H1 (cell line): ENCODE results near the gene ATP6V1E1. TPM values are rescaled to one million over a fixed set of nuclear protein-coding genes. Genes with fewer than 3 reads are reported as not detected.

Experiments
- CTCF ChIA-PET: fragments of 300-600 bp; sonication (Branson Sonifier 250); formaldehyde crosslinking; loops from one replicate; lab custom pipeline; 2021; ENCODE audit not compliant: partially characterized antibody; lab: Charles Lee
- POLR2A ChIA-PET: fragments of 300-600 bp; sonication (Branson Sonifier 250); formaldehyde crosslinking; loops from one replicate; lab custom pipeline; 2021; ENCODE audit warnings: inconsistent platforms; ENCODE audit not compliant: partially characterized antibody; lab: Charles Lee
- DNase-seq, 2 experiments: peaks; one replicate each; pipeline versions ENCODE4 v3.0.0 to v3.0.0-alpha.2; 2010 to 2022; ENCODE audit warnings: low spot score in 2 of 2, low read depth in 1 of 2, mixed read lengths in 1 of 2
- FAIRE-seq: peaks from 2 replicates; lab custom pipeline; 2011; peaks lifted over from hg19 to GRCh38; lab: Jason Lieb, UNC
- H2AFZ ChIP-seq: 2 replicates; pipeline ENCODE4 v1.8.1; 2012; ENCODE audit warnings: low read length, inconsistent platforms
- H2AK5ac ChIP-seq: 2 replicates; pipeline ENCODE4 v1.6.1; 2013; ENCODE audit warnings: low read depth, low read length
- H2BK120ac ChIP-seq: replicated peaks from 2 replicates; pipeline ENCODE3; 2013; ENCODE audit warnings: low read depth, low read length, inconsistent platforms
- H2BK12ac ChIP-seq: 2 replicates; pipeline ENCODE4 v1.6.1; 2013; ENCODE audit warnings: low read depth, low read length
- H2BK15ac ChIP-seq: 2 replicates; pipeline ENCODE4 v1.6.1; 2013; ENCODE audit warnings: low read length
- H2BK20ac ChIP-seq: 2 replicates; pipeline ENCODE4 v1.6.1; 2013; ENCODE audit warnings: low read length
- H2BK5ac ChIP-seq: 2 replicates; pipeline ENCODE4 v1.6.1; 2013; ENCODE audit warnings: low read depth, low read length
- H3K14ac ChIP-seq: 2 replicates; pipeline ENCODE4 v1.6.1; 2013; ENCODE audit warnings: inconsistent platforms; ENCODE audit not compliant: insufficient read length
- H3K18ac ChIP-seq: 2 replicates; pipeline ENCODE4 v1.6.1; 2013; ENCODE audit warnings: low read length; ENCODE audit errors: extremely low read depth
- H3K23ac ChIP-seq: 2 replicates; pipeline ENCODE4 v1.6.1; 2013; ENCODE audit warnings: inconsistent platforms; ENCODE audit not compliant: insufficient read length
- H3K23me2 ChIP-seq: 2 replicates; pipeline ENCODE4 v1.6.1; 2013; ENCODE audit warnings: low read depth, low read length
- H3K27ac ChIP-seq: 2 replicates; pipeline ENCODE4 v1.6.1; 2011; ENCODE audit warnings: low read depth, low read length, inconsistent platforms
- H3K27me3 ChIP-seq, 4 experiments: replicated peaks in 1 of 4; 1 replicate in 1 of 4; 2 replicates in 3 of 4; pipeline versions ENCODE4 v1.6.1 to v1.8.1; 2011 to 2013; ENCODE audit warnings: low read length in 3 of 4, mild to moderate bottlenecking in 3 of 4, inconsistent platforms in 2 of 4, mixed read lengths in 2 of 4, moderate library complexity in 1 of 4; ENCODE audit not compliant: control insufficient read depth in 3 of 4, insufficient read depth in 3 of 4; ENCODE audit errors: extremely low read depth in 1 of 4
- H3K36me3 ChIP-seq, 4 experiments: 2 replicates each; pipeline versions ENCODE4 v1.6.1 to v1.8.1; 2011 to 2013; ENCODE audit warnings: mild to moderate bottlenecking in 4 of 4, low read length in 3 of 4, moderate library complexity in 2 of 4, control low read depth in 1 of 4, inconsistent platforms in 1 of 4; ENCODE audit not compliant: insufficient read depth in 4 of 4, control insufficient read depth in 2 of 4
- H3K4ac ChIP-seq: replicated peaks from 2 replicates; pipeline ENCODE3; 2013; ENCODE audit warnings: low read length, low read depth, mixed read lengths, inconsistent platforms; ENCODE audit not compliant: insufficient read length
- H3K4me1 ChIP-seq, 4 experiments: replicated peaks in 1 of 4; 1 replicate in 1 of 4; 2 replicates in 3 of 4; pipeline versions ENCODE4 v1.6.1 to v1.8.1; 2011 to 2013; ENCODE audit warnings: low read length in 3 of 4, inconsistent platforms in 2 of 4, mixed read lengths in 1 of 4; ENCODE audit not compliant: insufficient read depth in 4 of 4, control insufficient read depth in 3 of 4
- H3K4me2 ChIP-seq, 2 experiments: 2 replicates each; pipeline versions ENCODE4 v1.6.1 to v1.8.1; 2011 to 2013; ENCODE audit warnings: low read depth in 2 of 2, low read length in 2 of 2, control low read depth in 1 of 2, inconsistent platforms in 1 of 2, mild to moderate bottlenecking in 1 of 2; ENCODE audit not compliant: insufficient read depth in 1 of 2
- H3K4me3 ChIP-seq, 4 experiments: fragments of 200-600, 300-600 bp in 1 of 4; sonication (generic), shearing (Covaris generic), sonication (Bioruptor Twin) in 1 of 4; 2 replicates each; pipeline versions ENCODE4 v1.5.1 to v1.8.1; 2011 to 2016; ENCODE audit warnings: low read length in 4 of 4, low read depth in 3 of 4, control low read depth in 2 of 4, inconsistent platforms in 2 of 4, mild to moderate bottlenecking in 2 of 4, mixed read lengths in 1 of 4, moderate library complexity in 1 of 4; ENCODE audit not compliant: insufficient read depth in 2 of 4; ENCODE audit errors: extremely low read depth in 1 of 4
- H3K56ac ChIP-seq: replicated peaks from 2 replicates; pipeline ENCODE3; 2013; ENCODE audit warnings: low read depth, mild to moderate bottlenecking, mixed read lengths, low read length, inconsistent platforms; ENCODE audit not compliant: insufficient read length
- H3K79me1 ChIP-seq: 2 replicates; pipeline ENCODE4 v1.6.1; 2013; ENCODE audit warnings: low read depth, low read length, control low read depth
- H3K79me2 ChIP-seq, 2 experiments: 2 replicates each; pipeline versions ENCODE4 v1.6.1 to v1.8.1; 2012 to 2013; ENCODE audit warnings: low read length in 2 of 2, mild to moderate bottlenecking in 2 of 2, inconsistent platforms in 1 of 2; ENCODE audit not compliant: insufficient read depth in 2 of 2, control insufficient read depth in 1 of 2
- H3K9ac ChIP-seq, 4 experiments: replicated peaks in 1 of 4; 1 replicate in 1 of 4; 2 replicates in 3 of 4; pipeline versions ENCODE4 v1.6.1 to v1.8.1; 2011 to 2013; ENCODE audit warnings: low read depth in 3 of 4, low read length in 3 of 4, control low read depth in 2 of 4, mild to moderate bottlenecking in 2 of 4, moderate library complexity in 2 of 4, inconsistent platforms in 1 of 4; ENCODE audit errors: extremely low read depth in 1 of 4
- H3K9me3 ChIP-seq, 2 experiments: 2 replicates each; pipeline versions ENCODE4 v1.6.1 to v1.8.1; 2012 to 2013; ENCODE audit warnings: mild to moderate bottlenecking in 2 of 2, moderate library complexity in 2 of 2, control low read depth in 1 of 2, inconsistent platforms in 1 of 2, low read depth in 1 of 2, low read length in 1 of 2, mixed read lengths in 1 of 2; ENCODE audit not compliant: insufficient read depth in 2 of 2
- H4K20me1 ChIP-seq, 2 experiments: replicated peaks in 1 of 2; 2 replicates each; pipeline versions ENCODE3 to v1.8.1; 2011 to 2013; ENCODE audit warnings: inconsistent platforms in 2 of 2, low read length in 2 of 2, mild to moderate bottlenecking in 1 of 2; ENCODE audit not compliant: insufficient read depth in 2 of 2, control insufficient read depth in 1 of 2
- H4K5ac ChIP-seq: 2 replicates; pipeline ENCODE4 v1.6.1; 2013; ENCODE audit warnings: low read length, low read depth, mixed read lengths, inconsistent platforms; ENCODE audit not compliant: insufficient read length
- H4K8ac ChIP-seq: 2 replicates; pipeline ENCODE4 v1.8.0; 2013; ENCODE audit warnings: mild to moderate bottlenecking, moderate library complexity, low read length, inconsistent platforms; ENCODE audit not compliant: insufficient read depth; ENCODE audit errors: extremely low read depth
- H4K91ac ChIP-seq: replicated peaks from 2 replicates; pipeline ENCODE3; 2013; ENCODE audit warnings: low read length, mixed read lengths, inconsistent platforms; ENCODE audit not compliant: insufficient read length
- EGR1 ChIP-seq: IDR thresholded peaks from 2 replicates; pipeline ENCODE4 v1.6.1; 2011; ENCODE audit warnings: low read depth, low read length, borderline replicate concordance
- PHF8 ChIP-seq: fragments of 200-600 bp; sonication (generic); conservative IDR thresholded peaks from 2 replicates; pipeline ENCODE4 v1.7.1; 2012; ENCODE audit warnings: low read depth, mild to moderate bottlenecking, inconsistent platforms, low read length, moderate library complexity
- SRF ChIP-seq: IDR thresholded peaks from 2 replicates; pipeline ENCODE4 v1.6.1; 2011; ENCODE audit warnings: mild to moderate bottlenecking, low read depth, low read length, moderate library complexity
- TCF12 ChIP-seq: IDR thresholded peaks from 2 replicates; pipeline ENCODE4 v1.6.1; 2011; ENCODE audit warnings: low read depth, mild to moderate bottlenecking, low read length
- WGBS, 2 experiments: shearing (Covaris generic) in 1 of 2; methylation state at CpG; one replicate each; pipeline versions ENCODE4 v1.1.6 to v1.1.7; 2013 to 2015; ENCODE audit warnings: low lambda C conversion rate in 2 of 2, mixed read lengths in 2 of 2, inconsistent platforms in 1 of 2, low coverage in 1 of 2, missing lambda C conversion rate in 1 of 2; ENCODE audit not compliant: insufficient replicate concordance in 2 of 2, insufficient coverage in 1 of 2, insufficient read length in 1 of 2; ENCODE audit errors: extremely low coverage in 1 of 2, missing lambda C conversion rate in 1 of 2; 5-methylcytosine and 5-hydroxymethylcytosine counted together
- polyA plus RNA-seq, 7 experiments: library from polyadenylated mRNA; depleted of rRNA in 3 of 7; stranded (reverse) in 5 of 7; unstranded in 2 of 7; fragments of >200 nt in 5 of 7; fragments of 200-250 nt in 2 of 7; gene quantifications; 1 replicate in 5 of 7; 2 replicates in 1 of 7; 4 replicates in 1 of 7; pipeline versions ENCODE4 v1.2.1 to v1.2.3, GENCODE V29; 2011 to 2013; ENCODE audit warnings: missing spikeins in 2 of 7, mixed read lengths in 2 of 7
- total RNA-seq: library from RNA; stranded (reverse); fragmentation: NEBNext Ultra II Directional; extraction: Animal tissue kit (Norgen Biotek cat#: 25700); gene quantifications from 2 replicates; pipeline ENCODE4 v1.2.1, GENCODE V29; 2021

ATP6V1E1 gene
- total and polyA plus RNA-seq, 2 of the 8 experiments (the other 6 are each of a cell fraction or from before 2014, with no cell fraction given) = 80.4 to 88.1 TPM

GRCh38 chr22:17672417-17672991, 44.0 kb upstream of the ATP6V1E1 start:
- Histone ChIP-seq H4K5ac (no peak overlapping the region), H3K9me3 (no peaks in the 10 kb centered on the region), H2BK20ac (no peak overlapping the region), H3K79me2 (peaks cover 0 to 7% of the 10 kb centered on the region in 2 experiments; a peak in 1 of 4 replicates), H4K91ac (no peak overlapping the region), H4K20me1 (peaks cover 0 to 2% of the 10 kb centered on the region in 2 experiments), H3K14ac (no peak overlapping the region), H3K23ac (no peak overlapping the region), H3K36me3 (no peaks in the 10 kb centered on the region), H2AK5ac (no peak overlapping the region), H3K18ac (no peak overlapping the region), H3K27me3 (no peaks in the 10 kb centered on the region), H3K23me2 (peaks cover 2% of the 10 kb centered on the region; the same call in 1 of the 2 replicates), H3K4me3 (no peak overlapping the region), H3K27ac (no peak overlapping the region), H3K56ac (no peak overlapping the region), H3K4ac (no peak overlapping the region), H2AFZ (no peak overlapping the region), H2BK120ac (no peak overlapping the region), H2BK12ac (no peak overlapping the region), H2BK5ac (no peak overlapping the region), H3K4me2 (no peak overlapping the region), H3K79me1 (no peaks in the 10 kb centered on the region), H4K8ac (no peak overlapping the region), H3K4me1 (no peaks in the 10 kb centered on the region), H3K9ac (no peak overlapping the region), H2BK15ac (no peak overlapping the region)
- ChIA-PET CTCF (no interaction called here), POLR2A (no interaction called here)
- WGBS, 2 experiments = 93% methylated on average over 2 of the region's 2 CpGs; no CpG with 5 or more reads in 1 of the 2 experiments
- TF ChIP-seq PHF8 (no peak), EGR1 (no peak), SRF (no peak), TCF12 (no peak)
- FAIRE-seq = no peak
- no peak for DNase-seq
